K562 (cell line): ENCODE data around the gene SPATA21. TPM values are rescaled to one million over a fixed set of nuclear protein-coding genes. Genes with fewer than 3 reads are reported as not detected.

Experiments used
- BACH1 ChIP-seq: fragments of 200-800 bp; sonication (Bioruptor generic); IDR thresholded peaks from 2 replicates; pipeline ENCODE4 v1.6.1; 2016; ENCODE audit warnings: missing genetic modification characterization, missing compliant biosample characterization
- BRF1 ChIP-seq: IDR thresholded peaks from 3 replicates; pipeline ENCODE4 v1.6.1; 2011; ENCODE audit warnings: borderline replicate concordance, mild to moderate bottlenecking; ENCODE audit not compliant: insufficient read length; ENCODE audit errors: extremely low read depth
- DPF2 ChIP-seq: fragments of 450-650 bp; IDR thresholded peaks from 2 replicates; pipeline ENCODE4 v1.6.1; 2016
- HDAC3 ChIP-seq: fragments of 450-650 bp; IDR thresholded peaks from 2 replicates; pipeline ENCODE4 v1.6.1; 2018; ENCODE audit warnings: borderline replicate concordance, mild to moderate bottlenecking, moderate library complexity; ENCODE audit not compliant: partially characterized antibody
- HLTF ChIP-seq: fragments of 450-650 bp; IDR thresholded peaks from 2 replicates; pipeline ENCODE4 v1.6.1; 2016
- HNRNPUL1 ChIP-seq: fragments of 200-400 bp; formaldehyde crosslinking; IDR thresholded peaks from 2 replicates; pipeline ENCODE4 v1.6.1; 2017; ENCODE audit warnings: low read length
- MEIS2 ChIP-seq: fragments of 450-650 bp; IDR thresholded peaks from 2 replicates; pipeline ENCODE4 v1.6.1; 2014; ENCODE audit warnings: mild to moderate bottlenecking; ENCODE audit not compliant: partially characterized antibody
- MXD1 ChIP-seq: fragments of 250-450 bp; sonication (Bioruptor Pico); IDR thresholded peaks from 2 replicates; pipeline ENCODE4 v1.8.0; 2021; ENCODE audit warnings: borderline replicate concordance, mild to moderate bottlenecking, moderate library complexity; ENCODE audit not compliant: poor library complexity, severe bottlenecking
- MYC ChIP-seq, 2 experiments: fragments of 250-450 bp in 1 of 2; sonication (Bioruptor Pico) in 1 of 2; IDR thresholded peaks; 2 replicates each; pipeline versions ENCODE4 v1.5.1 to v1.6.1; 2012 to 2021; ENCODE audit warnings: low read depth in 2 of 2, borderline replicate concordance in 1 of 2, improper control_type of control experiment in 1 of 2, low read length in 1 of 2, mild to moderate bottlenecking in 1 of 2, moderate library complexity in 1 of 2
- PHF21A ChIP-seq: fragments of 450-650 bp; IDR thresholded peaks from 2 replicates; pipeline ENCODE4 v1.6.1; 2017; ENCODE audit warnings: low read depth, borderline replicate concordance
- SAFB2 ChIP-seq: fragments of 200-400 bp; formaldehyde crosslinking; IDR thresholded peaks from 2 replicates; pipeline ENCODE4 v1.6.1; 2018; ENCODE audit warnings: borderline replicate concordance, low read length, low read depth, moderate library complexity; ENCODE audit not compliant: severe bottlenecking
- SLC30A9 ChIP-seq: fragments of 250-450 bp; sonication (Bioruptor Pico); IDR thresholded peaks from 2 replicates; pipeline ENCODE4 v1.8.0; 2022; ENCODE audit warnings: mild to moderate bottlenecking, moderate library complexity
- SMARCE1 ChIP-seq: fragments of 450-650 bp; IDR thresholded peaks from 2 replicates; pipeline ENCODE4 v1.7.1; 2016; ENCODE audit warnings: mild to moderate bottlenecking
- TAF15 ChIP-seq: fragments of 200-400 bp; formaldehyde crosslinking; IDR thresholded peaks from 2 replicates; pipeline ENCODE4 v1.6.1; 2017; ENCODE audit warnings: mild to moderate bottlenecking, low read depth, low read length, moderate library complexity
- TOE1 ChIP-seq, 2 experiments: fragments of 450-650 bp in 1 of 2; sonication (generic) in 1 of 2; formaldehyde crosslinking in 1 of 2; IDR thresholded peaks; 2 replicates each; pipeline versions ENCODE4 v1.7.1 to v1.8.0; 2016 to 2022; ENCODE audit warnings: borderline replicate concordance in 2 of 2, mild to moderate bottlenecking in 2 of 2, antibody characterized with exemption in 1 of 2, inconsistent platforms in 1 of 2, low read depth in 1 of 2, missing genetic modification reagents in 1 of 2, moderate library complexity in 1 of 2
- ZC3H8 ChIP-seq: fragments of 450-650 bp; IDR thresholded peaks from 2 replicates; pipeline ENCODE4 v1.6.1; 2017
- ZNF12 ChIP-seq: sonication (generic); formaldehyde crosslinking; IDR thresholded peaks from 2 replicates; pipeline ENCODE4 v1.4.0; 2020; ENCODE audit warnings: mild to moderate bottlenecking, missing genetic modification reagents
- ZNF197 ChIP-seq: fragments of 200-800 bp; sonication (Bioruptor generic); IDR thresholded peaks from 2 replicates; pipeline ENCODE4 v1.6.1; 2016; ENCODE audit warnings: low read depth, missing genetic modification characterization, missing compliant biosample characterization
- ZNF644 ChIP-seq: fragments of 200-800 bp; sonication (Bioruptor generic); IDR thresholded peaks from 2 replicates; pipeline ENCODE4 v1.6.1; 2016; ENCODE audit warnings: low read depth, missing genetic modification characterization, missing compliant biosample characterization
- ZNF766 ChIP-seq: fragments of 200-800 bp; sonication (Bioruptor generic); conservative IDR thresholded peaks from 2 replicates; pipeline ENCODE4 v1.6.1; 2016; ENCODE audit warnings: missing genetic modification characterization, missing compliant biosample characterization
- polyA plus RNA-seq, 8 experiments: library from polyadenylated mRNA; depleted of rRNA in 4 of 8; stranded (reverse) in 5 of 8; unstranded in 3 of 8; fragments of >200 nt; fragmentation: Nextera tagmentation in 2 of 8; fragmentation: Illumina TruSeq in 1 of 8; extraction: Ambion mirVana in 2 of 8; extraction: Trizol in 1 of 8; gene quantifications; 2 replicates each; pipeline versions ENCODE4 v1.2.1 to v1.2.3, GENCODE V29; 2011 to 2014; ENCODE audit warnings: inconsistent platforms in 1 of 8, missing spikeins in 1 of 8
- total RNA-seq, 7 experiments: library from RNA; depleted of rRNA in 6 of 7; stranded (reverse); fragments of >200 nt in 6 of 7; fragmentation: Illumina TruSeq in 2 of 7; extraction: Trizol in 2 of 7; gene quantifications; 2 replicates each; pipeline versions ENCODE4 v1.2.1 to v1.2.3, GENCODE V29; 2011 to 2021; ENCODE audit warnings: low replicate concordance in 1 of 7
- TF ChIP-seq, protein P1 (sequence below): fragments of 250-450 bp; sonication (Bioruptor Pico); IDR thresholded peaks from 2 replicates; pipeline ENCODE4 v1.9.0; 2021; ENCODE audit warnings: mild to moderate bottlenecking, inconsistent platforms
- TF ChIP-seq, protein P2 (sequence below): sonication (generic); formaldehyde crosslinking; IDR thresholded peaks from 2 replicates; pipeline ENCODE4 v1.8.0; 2023; ENCODE audit warnings: mild to moderate bottlenecking, missing genetic modification reagents

The SPATA21 gene
- total and polyA plus RNA-seq, 9 of the 15 experiments (the other 6 are each of a cell fraction or from before 2014, with no cell fraction given) = 0.10 to 0.36 (median 0.13) TPM; not detected in 3

DNA sequence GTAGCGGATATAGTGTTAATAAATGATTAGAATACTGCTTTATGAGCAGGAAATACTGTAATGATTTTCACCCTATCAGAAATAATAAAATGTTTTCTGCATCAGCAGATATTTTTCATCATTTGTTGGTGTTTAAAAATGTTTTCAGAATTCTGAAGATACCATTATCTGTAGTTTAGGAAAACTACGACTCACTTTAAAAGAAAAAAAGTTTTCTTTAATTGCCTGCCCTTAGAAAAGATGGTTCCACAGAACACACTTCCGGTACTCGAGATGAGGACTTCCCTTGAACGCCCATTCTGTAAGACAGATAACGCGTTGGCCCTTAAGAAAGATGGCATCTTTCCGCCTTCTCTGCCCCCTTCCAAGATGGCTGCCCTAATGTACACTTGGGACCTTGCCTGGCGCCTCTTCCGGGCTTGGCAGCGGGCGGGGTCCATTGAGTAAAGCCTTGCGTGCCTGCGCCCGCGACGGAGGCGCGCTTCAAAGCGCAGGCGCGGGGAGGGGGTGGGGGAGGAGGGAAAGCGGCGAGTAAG, 70.4 kb downstream of the SPATA21 start, which contains the start of gene SZRD1 (continued):
- peak; percentile 98 for TF ChIP-seq ZNF766 (CRISPR knock-in tag)
- peak; percentile 74 for TF ChIP-seq MYC (IDR thresholded peaks at IDR 0.05; ENCODE audit: low read depth, low read length)
- no peak for TF ChIP-seq MYC (CRISPR knock-in tag; IDR thresholded peaks at IDR 0.05; ENCODE audit: borderline replicate concordance, low read depth)
- no peak for TF ChIP-seq MXD1
- peak; percentile 97 for TF ChIP-seq ZNF644 (tag)
- no peak for TF ChIP-seq SAFB2
- peak; percentile 88; the same call in 1 of the 2 replicates for TF ChIP-seq BACH1
- no peak for TF ChIP-seq SMARCE1
- no peak; the same call in 1 of the 2 replicates for TF ChIP-seq DPF2
- TF ChIP-seq HLTF = no peak
- no peak for TF ChIP-seq HNRNPUL1
- no peak for TF ChIP-seq BRF1
- TF ChIP-seq ZNF197 = peak; percentile 96
- TF ChIP-seq, protein P1, sequence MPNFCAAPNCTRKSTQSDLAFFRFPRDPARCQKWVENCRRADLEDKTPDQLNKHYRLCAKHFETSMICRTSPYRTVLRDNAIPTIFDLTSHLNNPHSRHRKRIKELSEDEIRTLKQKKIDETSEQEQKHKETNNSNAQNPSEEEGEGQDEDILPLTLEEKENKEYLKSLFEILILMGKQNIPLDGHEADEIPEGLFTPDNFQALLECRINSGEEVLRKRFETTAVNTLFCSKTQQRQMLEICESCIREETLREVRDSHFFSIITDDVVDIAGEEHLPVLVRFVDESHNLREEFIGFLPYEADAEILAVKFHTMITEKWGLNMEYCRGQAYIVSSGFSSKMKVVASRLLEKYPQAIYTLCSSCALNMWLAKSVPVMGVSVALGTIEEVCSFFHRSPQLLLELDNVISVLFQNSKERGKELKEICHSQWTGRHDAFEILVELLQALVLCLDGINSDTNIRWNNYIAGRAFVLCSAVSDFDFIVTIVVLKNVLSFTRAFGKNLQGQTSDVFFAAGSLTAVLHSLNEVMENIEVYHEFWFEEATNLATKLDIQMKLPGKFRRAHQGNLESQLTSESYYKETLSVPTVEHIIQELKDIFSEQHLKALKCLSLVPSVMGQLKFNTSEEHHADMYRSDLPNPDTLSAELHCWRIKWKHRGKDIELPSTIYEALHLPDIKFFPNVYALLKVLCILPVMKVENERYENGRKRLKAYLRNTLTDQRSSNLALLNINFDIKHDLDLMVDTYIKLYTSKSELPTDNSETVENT (CRISPR knock-in tag) = no peak
- no peak for TF ChIP-seq TOE1 (IDR thresholded peaks at IDR 0.05; ENCODE audit: borderline replicate concordance)
- TF ChIP-seq TOE1 (CRISPR knock-in tag; IDR thresholded peaks at IDR 0.05; ENCODE audit: borderline replicate concordance, low read depth) = no peak
- no peak for TF ChIP-seq TAF15
- TF ChIP-seq MEIS2 = peak; percentile 79
- TF ChIP-seq ZNF12 = no peak; the same call in 1 of the 2 replicates
- no peak for TF ChIP-seq SLC30A9 (CRISPR knock-in tag)
- TF ChIP-seq, protein P2, sequence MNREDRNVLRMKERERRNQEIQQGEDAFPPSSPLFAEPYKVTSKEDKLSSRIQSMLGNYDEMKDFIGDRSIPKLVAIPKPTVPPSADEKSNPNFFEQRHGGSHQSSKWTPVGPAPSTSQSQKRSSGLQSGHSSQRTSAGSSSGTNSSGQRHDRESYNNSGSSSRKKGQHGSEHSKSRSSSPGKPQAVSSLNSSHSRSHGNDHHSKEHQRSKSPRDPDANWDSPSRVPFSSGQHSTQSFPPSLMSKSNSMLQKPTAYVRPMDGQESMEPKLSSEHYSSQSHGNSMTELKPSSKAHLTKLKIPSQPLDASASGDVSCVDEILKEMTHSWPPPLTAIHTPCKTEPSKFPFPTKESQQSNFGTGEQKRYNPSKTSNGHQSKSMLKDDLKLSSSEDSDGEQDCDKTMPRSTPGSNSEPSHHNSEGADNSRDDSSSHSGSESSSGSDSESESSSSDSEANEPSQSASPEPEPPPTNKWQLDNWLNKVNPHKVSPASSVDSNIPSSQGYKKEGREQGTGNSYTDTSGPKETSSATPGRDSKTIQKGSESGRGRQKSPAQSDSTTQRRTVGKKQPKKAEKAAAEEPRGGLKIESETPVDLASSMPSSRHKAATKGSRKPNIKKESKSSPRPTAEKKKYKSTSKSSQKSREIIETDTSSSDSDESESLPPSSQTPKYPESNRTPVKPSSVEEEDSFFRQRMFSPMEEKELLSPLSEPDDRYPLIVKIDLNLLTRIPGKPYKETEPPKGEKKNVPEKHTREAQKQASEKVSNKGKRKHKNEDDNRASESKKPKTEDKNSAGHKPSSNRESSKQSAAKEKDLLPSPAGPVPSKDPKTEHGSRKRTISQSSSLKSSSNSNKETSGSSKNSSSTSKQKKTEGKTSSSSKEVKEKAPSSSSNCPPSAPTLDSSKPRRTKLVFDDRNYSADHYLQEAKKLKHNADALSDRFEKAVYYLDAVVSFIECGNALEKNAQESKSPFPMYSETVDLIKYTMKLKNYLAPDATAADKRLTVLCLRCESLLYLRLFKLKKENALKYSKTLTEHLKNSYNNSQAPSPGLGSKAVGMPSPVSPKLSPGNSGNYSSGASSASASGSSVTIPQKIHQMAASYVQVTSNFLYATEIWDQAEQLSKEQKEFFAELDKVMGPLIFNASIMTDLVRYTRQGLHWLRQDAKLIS (CRISPR knock-in tag) = no peak; the same call in 1 of the 2 replicates
- TF ChIP-seq ZC3H8 = no peak
- peak; percentile 23 for TF ChIP-seq HDAC3
- no peak for TF ChIP-seq PHF21A
